ENCODE measurements around the gene CBX6.
"Not testable (repeated sequence)": the region's sequence is repeated elsewhere in the genome, so short reads cannot be mapped to it uniquely, and the experiment has no call there.

CBX6 gene

GRCh38 chr22:38872172-38872830 lies at the start of gene CBX6:
TSS of gene CBX6 (minus strand) at chr22:38872216. CDS start at chr22:38872190, 26 bp downstream.
- DNase-seq = peak; percentile 90 to 93 (median 92)

- DNase-seq = no peak
These were observed 49.8 kb upstream of the CBX6 start for GRCh38 chr22:38921806-38922205.

- no peak for DNase-seq
These were observed 49.1 kb upstream of the CBX6 start for GRCh38 chr22:38921120-38921519.

GRCh38 chr22:38919631-38920190 lies 47.7 kb upstream of the CBX6 start:
- no peak for DNase-seq

- DNase-seq = no peak
These were observed 39.4 kb upstream of the CBX6 start for GRCh38 chr22:38911434-38911833.

GRCh38 chr22:38907767-38908166 lies 35.8 kb upstream of the CBX6 start:
- no peak for DNase-seq

GRCh38 chr22:38906052-38906451 lies 34.0 kb upstream of the CBX6 start:
- no peak for DNase-seq

- DNase-seq = not testable (repeated sequence)
These were observed 32.1 kb upstream of the CBX6 start for GRCh38 chr22:38904052-38904617.

- DNase-seq = no peak
These were observed 29.2 kb upstream of the CBX6 start for GRCh38 chr22:38901111-38901641.

GRCh38 chr22:38900677-38901076 lies 28.7 kb upstream of the CBX6 start:
- DNase-seq = no peak

- no peak for DNase-seq
These were observed 19.2 kb upstream of the CBX6 start for GRCh38 chr22:38891256-38891655.

- no peak for DNase-seq
These were observed 18.4 kb upstream of the CBX6 start for GRCh38 chr22:38890377-38890776.

GRCh38 chr22:38886333-38886732 lies 14.3 kb upstream of the CBX6 start:
- no peak for DNase-seq

GRCh38 chr22:38882972-38883622 lies 11.1 kb upstream of the CBX6 start:
- no peak for DNase-seq

- DNase-seq = no peak
These were observed 10.2 kb upstream of the CBX6 start for GRCh38 chr22:38881997-38882879.

GRCh38 chr22:38881464-38881871 lies 9.5 kb upstream of the CBX6 start:
- no peak for DNase-seq

GRCh38 chr22:38879961-38880360 lies 7.9 kb upstream of the CBX6 start:
- no peak for DNase-seq

GRCh38 chr22:38879108-38879729 lies 7.2 kb upstream of the CBX6 start:
- no peak for DNase-seq

- DNase-seq = no peak
These were observed 6.0 kb upstream of the CBX6 start for GRCh38 chr22:38878001-38878400.

- no peak for DNase-seq
These were observed 2.7 kb upstream of the CBX6 start for GRCh38 chr22:38874529-38875222.
